ENCODE data around the gene CD1B.

DNA sequence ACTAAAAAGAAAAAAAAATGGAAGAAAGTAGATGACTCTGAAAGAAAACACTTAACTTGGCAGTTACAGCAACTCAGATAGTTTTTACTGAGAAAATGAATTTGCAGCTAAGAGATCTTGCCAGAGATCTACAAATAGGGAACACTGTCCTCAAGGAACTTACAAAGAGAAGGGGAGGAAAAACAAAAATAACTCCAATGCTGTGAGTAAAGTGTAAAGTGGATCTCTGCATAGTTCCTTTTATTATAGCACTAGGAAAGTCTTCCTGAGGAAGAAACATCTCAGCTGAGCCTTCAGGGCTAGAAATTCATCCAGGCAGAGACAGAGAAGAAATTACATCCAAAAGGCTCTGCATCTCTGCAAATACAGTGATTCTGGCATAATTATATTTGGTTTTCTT, 3.9 kb downstream of the CD1B start:
- TF ChIP-seq, protein P1, sequence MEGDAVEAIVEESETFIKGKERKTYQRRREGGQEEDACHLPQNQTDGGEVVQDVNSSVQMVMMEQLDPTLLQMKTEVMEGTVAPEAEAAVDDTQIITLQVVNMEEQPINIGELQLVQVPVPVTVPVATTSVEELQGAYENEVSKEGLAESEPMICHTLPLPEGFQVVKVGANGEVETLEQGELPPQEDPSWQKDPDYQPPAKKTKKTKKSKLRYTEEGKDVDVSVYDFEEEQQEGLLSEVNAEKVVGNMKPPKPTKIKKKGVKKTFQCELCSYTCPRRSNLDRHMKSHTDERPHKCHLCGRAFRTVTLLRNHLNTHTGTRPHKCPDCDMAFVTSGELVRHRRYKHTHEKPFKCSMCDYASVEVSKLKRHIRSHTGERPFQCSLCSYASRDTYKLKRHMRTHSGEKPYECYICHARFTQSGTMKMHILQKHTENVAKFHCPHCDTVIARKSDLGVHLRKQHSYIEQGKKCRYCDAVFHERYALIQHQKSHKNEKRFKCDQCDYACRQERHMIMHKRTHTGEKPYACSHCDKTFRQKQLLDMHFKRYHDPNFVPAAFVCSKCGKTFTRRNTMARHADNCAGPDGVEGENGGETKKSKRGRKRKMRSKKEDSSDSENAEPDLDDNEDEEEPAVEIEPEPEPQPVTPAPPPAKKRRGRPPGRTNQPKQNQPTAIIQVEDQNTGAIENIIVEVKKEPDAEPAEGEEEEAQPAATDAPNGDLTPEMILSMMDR (IDR thresholded peaks at IDR 0.05), result no peak
- TF ChIP-seq EZH2phosphoT487 (IDR thresholded peaks at IDR 0.05), result no peak
